H4 (cell line): Measurements from ENCODE around the gene SLC38A7. TPM values are rescaled to one million over a fixed set of nuclear protein-coding genes. Genes with fewer than 3 reads are reported as not detected.
"Not testable (repeated sequence)": the region's sequence is repeated elsewhere in the genome, so short reads cannot be mapped to it uniquely, and the experiment has no call there.

Source experiments
- DNase-seq: peaks from one replicate; pipeline ENCODE4 v3.0.0-alpha.2; 2015; ENCODE audit warnings: low spot score
- total RNA-seq: library from RNA; depleted of rRNA; stranded (reverse); fragments of >200 nt; shearing (Covaris generic); gene quantifications from 2 replicates; pipeline ENCODE4 v1.2.3, GENCODE V29; 2014

The SLC38A7 gene
- total RNA-seq, 1 experiment from 2014 or later, result 7.0 TPM

DNA sequence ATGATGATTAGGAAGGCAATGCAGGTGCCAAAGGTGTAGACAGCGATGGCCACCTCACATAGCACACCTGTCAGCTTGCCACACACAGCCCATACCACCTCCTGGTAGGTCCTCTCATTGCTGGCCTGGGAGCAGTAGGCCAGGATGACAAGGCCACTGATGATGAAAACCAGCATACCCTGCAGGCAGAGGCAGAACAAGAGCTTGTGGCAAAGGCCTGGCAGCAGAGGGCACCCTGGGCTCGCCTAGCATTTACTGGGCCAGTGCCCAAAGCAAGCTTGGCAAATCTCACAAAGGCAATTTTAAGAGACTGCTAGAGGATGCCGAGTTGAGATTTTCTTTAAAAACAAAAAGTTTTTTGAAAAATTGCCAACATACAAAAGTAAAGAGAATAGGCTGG, 5.9 kb downstream of the SLC38A7 start:
- no peak for DNase-seq

GRCh38 chr16:58678269-58678668, 6.3 kb downstream of the SLC38A7 start:
- DNase-seq, result no peak

GRCh38 chr16:58670946-58671583, 13.5 kb downstream of the SLC38A7 start:
- no peak for DNase-seq

- DNase-seq, result no peak
Measured at GRCh38 chr16:58670177-58670576, 14.4 kb downstream of the SLC38A7 start.

DNA sequence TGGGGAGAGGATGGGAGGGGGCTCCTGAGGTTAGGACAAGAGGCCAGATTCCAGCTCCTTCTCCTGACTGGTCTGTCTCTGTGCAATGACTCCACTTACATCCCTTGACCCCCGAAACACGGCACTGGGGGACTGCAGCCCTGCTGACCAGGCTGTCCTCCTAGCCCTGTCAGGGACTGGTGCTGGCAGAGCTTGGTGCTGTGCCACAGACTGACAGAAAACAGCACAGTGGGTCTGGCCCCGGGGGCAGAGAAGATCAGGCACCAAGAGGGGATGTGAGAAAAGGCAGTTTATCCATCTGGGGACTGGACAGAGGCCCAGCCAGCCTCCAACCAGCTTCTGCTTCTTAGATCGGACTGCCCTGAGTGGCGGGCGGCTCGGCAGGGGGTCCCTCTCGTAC, 19.4 kb downstream of the SLC38A7 start:
- no peak for DNase-seq

DNA sequence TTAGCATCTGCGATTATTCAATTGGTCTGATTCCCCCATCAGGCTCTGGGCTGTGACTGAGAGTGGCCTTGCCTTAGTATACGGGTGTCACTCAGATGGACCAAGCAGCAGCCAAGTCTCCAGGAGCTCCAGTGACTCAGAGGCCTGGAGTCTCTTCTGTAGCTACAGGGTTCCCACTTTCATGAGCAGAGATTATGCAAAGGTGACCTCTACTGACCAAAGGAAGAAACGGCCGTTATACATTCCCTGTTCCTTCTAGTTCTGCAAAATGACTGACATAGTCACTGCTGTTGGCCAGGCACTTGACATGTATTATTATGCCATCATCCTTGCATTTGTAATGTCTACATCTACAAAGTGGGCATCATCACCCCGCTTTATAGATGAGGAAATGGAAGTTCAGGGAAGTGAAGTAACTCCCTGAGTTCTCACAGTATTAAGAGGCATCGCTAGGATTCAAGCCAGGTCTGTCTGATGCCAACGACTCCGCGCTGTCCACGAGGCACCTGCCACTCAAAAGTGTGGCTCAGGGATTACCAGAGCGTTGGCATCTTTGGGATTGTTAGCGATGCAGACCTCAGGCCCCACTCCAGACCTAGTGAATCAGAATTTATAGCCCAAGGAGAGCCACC, 23.3 kb downstream of the SLC38A7 start:
- peak; percentile 83 for DNase-seq

- not testable (repeated sequence) for DNase-seq
Measured at GRCh38 chr16:58659911-58660310, 24.7 kb downstream of the SLC38A7 start.

DNA sequence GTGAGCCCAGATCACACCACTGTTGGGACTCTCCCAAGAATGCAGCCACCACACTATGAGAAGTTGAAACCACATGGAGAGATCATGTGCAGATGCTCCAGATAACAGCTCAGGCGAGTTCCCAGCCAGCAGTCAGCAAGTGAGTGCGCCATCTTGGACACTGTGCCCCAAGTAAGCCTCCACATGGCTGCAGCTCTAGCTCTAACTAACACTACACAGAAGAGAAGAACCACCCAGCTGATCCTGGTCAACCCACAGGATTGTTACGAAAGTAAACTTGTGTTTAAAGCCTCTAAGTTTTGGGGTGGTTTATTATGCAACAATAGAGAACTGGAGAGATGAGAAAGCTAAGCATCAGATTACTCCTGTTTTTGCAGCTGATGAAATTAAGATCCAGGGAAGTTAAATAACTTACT, 25.8 kb downstream of the SLC38A7 start:
- peak; percentile 51 for DNase-seq

DNA sequence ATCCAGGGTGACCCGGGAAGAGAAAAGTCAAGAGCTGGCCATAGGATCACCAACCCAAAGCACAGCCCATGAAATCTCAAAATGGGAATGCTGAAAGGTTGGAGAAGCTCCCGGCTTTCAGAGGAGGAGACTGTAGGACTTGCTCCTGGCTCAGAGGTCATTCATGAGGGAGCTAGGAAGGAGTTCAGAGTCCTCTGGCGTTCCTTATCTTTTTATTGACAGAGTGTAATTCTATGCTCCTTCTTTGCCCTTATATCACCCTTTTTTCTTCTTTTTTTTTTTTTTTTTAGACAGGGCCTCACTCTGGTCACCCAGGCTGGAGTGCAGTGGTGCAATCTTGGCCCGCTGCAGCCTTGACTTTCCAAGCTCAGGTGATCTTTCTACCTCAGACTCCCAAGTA, 27.7 kb downstream of the SLC38A7 start:
- no peak for DNase-seq

DNA sequence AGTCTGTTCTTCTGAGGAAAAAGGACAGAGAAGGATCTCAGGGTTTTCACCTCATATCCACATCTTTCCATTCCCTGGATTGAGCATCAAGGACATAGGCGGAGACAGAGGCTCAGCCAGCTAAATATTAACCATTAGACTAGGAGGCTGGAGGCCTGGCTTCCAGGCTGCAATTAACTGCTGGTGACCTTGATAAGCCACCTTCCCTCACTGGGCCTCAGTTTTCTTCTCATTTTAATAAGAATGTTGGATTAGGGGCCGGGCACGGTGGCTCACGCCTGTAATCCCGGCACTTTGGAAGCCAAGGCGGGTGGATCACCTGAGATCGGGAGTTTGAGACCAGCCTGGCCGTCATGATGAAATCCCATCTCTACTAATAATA, 29.4 kb downstream of the SLC38A7 start:
- no peak for DNase-seq

DNA sequence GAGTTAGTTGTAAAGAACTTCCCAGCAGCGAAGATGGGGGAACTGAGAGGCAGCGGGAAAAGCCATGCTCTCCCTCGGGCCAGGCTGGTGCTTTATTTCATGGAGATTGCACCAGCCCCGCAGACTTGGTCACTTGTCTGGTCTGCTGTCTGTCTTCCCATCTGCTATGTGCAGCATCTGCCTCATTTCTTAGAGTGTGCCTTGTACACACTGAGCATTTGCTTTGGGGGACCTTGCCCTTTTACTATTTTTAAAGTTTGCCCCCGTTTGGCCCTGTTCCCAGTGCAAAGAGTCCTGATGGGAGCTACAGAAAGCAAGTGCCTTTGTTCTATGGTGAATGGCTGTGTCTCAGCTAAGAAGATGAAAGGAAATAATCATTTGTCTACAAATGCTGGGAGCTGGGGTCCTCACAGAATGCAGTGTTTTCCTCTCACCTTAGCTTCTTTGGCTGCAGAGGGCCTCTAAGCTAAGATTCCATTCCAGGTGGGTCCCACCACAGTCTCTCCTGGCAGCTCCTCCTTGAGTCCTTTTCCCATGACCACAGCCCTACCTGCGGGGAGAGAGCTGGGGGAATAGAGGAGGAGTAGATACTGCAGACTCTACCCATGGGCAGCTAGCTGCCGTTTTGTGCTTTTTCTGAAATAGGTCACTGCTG, 29.9 kb downstream of the SLC38A7 start:
- DNase-seq, result no peak

DNA sequence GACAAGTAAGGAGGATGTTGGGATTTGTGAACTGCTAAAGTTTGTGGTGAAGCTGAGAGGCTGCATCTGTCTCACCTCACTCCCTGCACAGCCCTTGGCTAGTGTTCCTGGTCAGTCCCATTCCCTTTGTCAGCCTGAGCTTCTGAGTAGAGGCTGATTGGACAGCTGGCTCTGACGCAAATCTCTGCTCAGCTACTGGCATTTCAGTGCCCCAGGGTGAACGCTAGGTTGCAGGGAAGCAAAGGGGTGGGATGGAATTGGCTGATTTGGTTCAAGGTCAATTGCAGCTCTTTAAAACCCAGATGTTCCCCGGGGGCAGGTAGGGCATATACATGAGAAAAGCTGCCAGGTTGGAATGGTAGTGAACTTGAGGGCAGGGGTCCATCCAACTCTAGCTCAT, 31.8 kb downstream of the SLC38A7 start:
- DNase-seq, result no peak

- no peak for DNase-seq
Measured at GRCh38 chr16:58651965-58652348, 32.6 kb downstream of the SLC38A7 start.

GRCh38 chr16:58649707-58650106, 34.9 kb downstream of the SLC38A7 start:
- DNase-seq, result no peak

DNA sequence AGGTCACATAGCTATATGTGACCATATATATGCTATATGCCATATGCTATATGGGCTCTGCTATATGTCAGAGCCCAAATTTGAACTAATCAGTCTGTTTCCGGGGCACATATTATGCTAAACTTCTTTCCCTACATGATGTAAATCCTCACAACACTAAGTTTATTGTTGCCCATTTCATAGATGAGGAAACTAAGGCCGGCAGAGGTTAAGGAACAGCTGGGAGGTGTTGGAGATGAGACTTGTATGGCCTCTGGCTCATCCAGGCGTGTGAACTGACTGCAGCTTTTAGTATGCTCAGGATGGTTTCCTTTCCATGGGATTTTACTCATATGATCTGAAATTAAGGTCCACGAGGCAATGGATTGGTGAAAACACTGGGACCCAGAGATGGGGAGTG, 37.5 kb downstream of the SLC38A7 start:
- DNase-seq, result no peak

- DNase-seq, result no peak
Measured at GRCh38 chr16:58644765-58645487, 39.6 kb downstream of the SLC38A7 start.

GRCh38 chr16:58644108-58644507, 40.5 kb downstream of the SLC38A7 start:
- no peak for DNase-seq

- no peak for DNase-seq
Measured at GRCh38 chr16:58640949-58641348, 43.6 kb downstream of the SLC38A7 start.

DNA sequence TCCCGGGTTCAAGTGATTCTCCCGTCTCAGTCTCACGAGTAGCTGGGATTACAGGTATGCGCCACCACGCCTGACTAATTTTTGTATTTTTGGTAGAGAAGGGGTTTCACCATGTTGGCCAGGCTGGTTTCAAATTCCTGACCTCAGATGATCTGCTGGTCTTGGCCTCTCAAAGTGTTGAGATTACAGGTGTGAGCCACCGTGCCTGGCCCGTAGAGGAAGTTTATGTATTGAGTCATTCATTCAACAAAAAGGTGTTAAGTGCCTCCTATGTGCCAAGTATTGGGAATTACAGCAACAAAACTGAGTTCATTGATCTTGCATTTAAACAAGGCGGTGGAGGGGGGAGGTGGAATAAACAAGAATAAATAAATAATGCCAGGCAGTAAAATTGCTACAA, 44.7 kb downstream of the SLC38A7 start:
- DNase-seq, result no peak

DNA sequence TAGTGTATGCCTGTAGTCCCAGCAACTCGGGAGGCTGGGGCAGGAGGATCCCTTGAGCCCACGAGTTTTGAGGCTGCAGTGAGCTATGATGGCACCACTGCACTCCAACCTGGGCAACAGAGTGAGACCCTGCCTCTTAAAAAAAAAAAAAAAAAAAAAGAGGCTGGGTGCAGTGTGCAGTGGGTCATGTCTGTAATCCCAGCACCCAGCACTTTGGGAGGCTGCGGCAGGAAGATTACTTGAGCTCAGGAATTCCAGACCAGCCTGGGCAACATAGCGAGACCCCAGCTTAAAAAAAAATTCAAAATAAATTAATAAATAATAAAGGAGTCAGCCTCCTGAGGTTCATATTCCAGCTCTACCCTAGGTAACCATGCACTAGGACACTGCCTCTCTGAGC, 45.3 kb downstream of the SLC38A7 start:
- DNase-seq, result no peak

GRCh38 chr16:58638148-58639036, 46.2 kb downstream of the SLC38A7 start:
- peak; percentile 85 for DNase-seq

GRCh38 chr16:58637021-58637420, 47.5 kb downstream of the SLC38A7 start:
- not testable (repeated sequence) for DNase-seq
